Stimulated activated CD4-positive, alpha-beta T cell treated with anti-CD3 and anti-CD28 coated beads, TNF-alpha, amount 100 ng/mL, for 48 hours (primary cell): ENCODE results near the gene HINT2.

Experiments
- DNase-seq, 3 donors: peaks; one replicate each; pipeline ENCODE4 v3.0.0-alpha.2; 2020; ENCODE audit warnings: low read depth in 3 of 3

Gene HINT2

DNA sequence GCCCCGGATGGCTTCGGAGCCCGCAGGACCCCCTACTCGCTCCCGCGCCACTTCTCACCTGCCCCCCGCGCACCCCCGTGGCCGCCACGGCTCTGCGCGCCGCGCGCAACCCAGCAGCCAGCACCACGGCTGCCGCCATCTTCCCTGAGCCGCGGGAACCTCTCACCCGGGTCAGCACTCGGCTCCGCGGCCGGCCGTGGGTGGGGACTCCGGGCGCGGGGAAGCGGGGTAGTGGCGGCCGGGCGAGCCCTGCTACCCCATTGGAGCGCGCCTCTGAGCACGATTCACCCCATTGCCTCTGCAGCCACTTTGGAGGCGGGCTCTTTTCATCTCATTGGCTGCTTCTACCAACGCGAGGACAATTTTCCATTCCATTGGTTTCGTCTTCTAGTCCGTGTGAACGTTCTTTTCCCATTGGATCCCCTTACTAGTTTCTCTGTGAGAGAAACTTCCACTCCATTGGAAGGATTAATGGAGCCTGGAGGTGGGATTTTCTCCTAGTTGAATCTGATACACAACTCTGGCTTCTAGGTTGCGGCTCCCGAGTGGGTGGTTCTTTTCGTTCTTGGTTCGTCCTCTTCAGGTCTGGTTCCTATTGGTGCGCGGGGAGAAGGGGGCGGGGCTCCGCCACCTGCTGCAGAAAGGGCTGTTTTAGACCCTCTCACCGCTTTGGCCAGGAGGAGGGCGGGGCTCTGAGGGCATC is at the start of gene HINT2:
Gene HINT2 (minus strand): TSS at position 202 of the 703 bp plus-strand sequence. CDS start 63 bp downstream, at position 139.
- DNase-seq, result peak; percentile 93 to 97 (median 95)

DNA sequence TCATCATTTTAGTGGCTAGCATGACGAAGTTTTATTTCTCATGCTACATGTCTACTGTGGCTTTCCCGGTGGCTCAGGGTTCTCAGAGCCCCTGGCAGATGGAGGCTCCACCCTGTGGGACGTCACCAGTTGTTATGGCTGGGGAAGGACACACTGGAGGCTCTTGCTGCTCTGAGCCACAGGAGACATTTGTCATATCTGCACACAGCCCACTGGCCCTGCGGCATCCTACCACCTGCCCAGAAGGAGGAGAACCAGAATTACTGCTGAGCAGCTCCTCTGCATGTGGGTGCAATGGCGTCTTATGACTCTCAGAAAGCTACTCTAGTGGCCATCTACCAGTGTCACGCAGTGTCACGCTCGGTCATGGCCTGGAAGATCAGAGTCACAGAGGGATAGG is 48.7 kb upstream of the HINT2 start:
- no peak for DNase-seq

DNA sequence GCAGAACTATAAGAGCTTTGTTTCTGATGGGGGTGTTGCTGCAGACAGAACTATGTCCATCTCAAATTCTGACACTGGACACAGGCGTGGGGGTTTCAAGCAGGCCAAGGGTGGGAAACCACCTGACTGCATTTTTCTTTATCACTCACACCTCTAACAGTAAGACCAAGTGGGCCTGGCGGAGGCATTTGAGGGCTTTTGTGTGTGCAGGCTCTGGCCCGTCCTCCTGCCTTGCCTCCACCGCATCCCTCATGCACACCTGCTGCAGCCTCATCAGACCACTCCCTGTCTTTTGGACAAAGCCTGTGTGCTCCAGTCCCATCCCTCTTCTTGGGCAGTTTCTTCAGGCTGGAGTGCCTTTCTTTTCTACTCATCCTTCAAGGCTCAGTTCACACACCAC is 47.5 kb upstream of the HINT2 start:
- no peak for DNase-seq

DNA sequence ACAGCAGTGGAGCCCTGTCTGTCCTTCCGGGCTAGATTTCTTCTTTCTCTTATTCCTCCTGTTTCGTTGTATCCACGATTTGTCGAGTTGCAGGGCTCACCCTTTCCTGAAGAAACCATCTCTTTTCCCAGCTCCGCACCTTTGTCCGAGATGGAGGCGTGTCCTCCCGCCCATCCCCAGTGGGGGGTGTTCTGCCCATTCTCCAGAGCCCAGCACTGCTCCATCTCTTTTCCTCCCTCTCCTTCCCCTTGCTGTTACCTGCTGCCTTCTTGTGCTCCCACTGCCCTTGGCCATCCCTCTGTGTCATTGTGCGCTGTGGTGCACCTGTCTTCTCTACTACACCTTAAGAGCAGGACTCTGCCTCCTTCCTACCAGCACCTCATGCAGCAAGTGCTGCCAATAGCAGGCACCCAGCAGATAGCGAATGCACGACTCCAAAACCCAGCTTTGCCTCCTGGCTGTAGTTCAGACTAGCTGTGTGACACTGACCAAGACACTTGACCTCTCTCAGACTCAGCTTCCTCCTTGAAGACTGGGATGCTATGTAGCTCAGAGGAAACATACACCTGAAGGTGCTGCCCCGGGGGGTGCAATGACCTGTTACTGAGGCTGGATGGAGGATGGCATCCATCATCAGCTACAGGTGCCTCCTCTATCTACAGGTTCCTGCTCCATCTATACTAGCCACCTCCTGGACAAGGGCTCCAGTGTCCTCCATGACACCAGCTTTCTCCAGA is 46.5 kb upstream of the HINT2 start:
- no peak for DNase-seq

DNA sequence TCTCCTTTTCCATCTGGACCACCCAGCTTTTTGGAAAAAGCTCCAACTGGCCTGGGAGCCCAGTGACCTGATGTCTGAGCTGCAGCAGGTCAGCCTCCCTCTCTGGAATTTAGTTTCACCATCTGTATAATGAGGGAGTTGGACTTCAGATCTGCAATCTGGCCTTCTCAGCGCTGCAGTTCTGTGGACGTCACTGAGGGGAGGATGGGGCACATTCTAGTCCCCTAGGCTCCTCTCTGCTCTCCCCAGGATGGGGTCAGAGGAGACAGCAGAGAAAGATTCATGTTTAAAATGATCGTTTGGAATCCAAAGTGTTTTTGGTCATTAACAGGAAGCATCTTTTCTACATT is 45.1 kb upstream of the HINT2 start:
- no peak for DNase-seq

DNA sequence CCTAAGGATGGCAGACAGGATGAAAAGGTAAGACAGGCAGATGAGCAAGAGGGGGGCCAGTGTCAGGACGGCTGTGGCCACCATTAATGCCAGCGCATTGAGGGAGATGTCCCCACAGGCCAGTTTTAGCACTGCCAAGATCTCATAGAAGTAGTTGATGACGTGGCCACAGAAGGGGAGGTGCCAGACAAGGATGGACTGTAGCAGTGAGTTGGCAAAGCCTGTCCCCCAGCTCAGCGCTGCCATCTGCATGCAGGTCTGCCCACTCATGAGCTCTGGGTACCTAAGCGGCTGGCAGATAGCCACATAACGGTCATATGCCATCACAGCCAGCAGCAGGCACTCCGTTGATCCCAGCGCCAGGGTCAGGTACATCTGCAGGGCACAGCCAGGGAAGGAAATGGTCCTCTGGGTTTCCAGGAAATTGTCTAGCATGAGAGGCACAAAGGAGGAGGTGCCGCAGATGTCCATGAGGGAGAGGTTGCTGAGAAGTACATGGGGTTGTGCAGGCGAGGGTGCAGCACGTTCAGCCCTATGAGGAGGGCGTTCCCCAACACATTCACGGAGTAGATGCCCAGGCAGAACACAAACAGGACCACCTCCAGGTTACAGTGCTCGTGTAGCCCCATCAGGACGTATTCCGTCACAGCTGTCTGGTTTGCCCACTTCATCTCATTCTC is 44.6 kb upstream of the HINT2 start:
- DNase-seq, result no peak

DNA sequence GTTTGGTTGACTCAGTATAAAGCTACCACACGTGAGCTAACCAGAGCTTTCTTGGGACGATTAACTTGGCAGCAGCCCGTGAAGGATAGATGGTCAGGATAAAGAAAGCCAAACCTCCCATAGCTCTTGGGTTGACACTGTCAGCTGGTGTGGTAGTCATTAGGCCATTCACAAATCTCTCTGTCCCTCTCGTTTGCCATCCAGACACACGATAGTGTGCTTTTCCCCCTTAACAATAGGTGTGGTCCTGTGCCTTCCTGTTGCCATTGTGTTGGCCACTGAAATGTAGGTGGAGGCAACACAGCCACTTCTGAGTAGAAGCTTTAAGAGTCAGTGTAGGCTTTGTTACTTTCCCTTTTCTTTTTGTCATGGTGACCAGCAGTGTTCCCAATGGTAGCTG is 43.6 kb upstream of the HINT2 start:
- no peak for DNase-seq

DNA sequence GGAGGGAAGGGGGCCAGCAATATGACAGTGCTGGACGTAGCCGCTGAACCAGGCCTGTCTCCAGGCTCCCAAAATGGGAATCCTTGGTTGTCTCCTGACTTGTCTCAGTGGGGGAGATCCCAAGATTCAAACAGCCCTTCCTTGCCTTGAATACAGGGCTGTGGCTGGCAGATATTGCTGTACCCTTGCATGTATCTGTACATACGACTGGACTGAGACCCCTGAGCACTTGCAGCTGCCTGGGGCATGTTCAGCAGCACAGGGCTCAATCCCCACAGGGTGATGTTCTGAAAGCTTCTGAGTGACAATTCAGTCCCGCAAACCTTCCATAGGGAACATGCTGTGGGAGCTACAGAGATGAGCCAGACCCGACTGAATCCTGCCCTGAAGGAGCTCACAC is 42.0 kb upstream of the HINT2 start:
- DNase-seq, result no peak

DNA sequence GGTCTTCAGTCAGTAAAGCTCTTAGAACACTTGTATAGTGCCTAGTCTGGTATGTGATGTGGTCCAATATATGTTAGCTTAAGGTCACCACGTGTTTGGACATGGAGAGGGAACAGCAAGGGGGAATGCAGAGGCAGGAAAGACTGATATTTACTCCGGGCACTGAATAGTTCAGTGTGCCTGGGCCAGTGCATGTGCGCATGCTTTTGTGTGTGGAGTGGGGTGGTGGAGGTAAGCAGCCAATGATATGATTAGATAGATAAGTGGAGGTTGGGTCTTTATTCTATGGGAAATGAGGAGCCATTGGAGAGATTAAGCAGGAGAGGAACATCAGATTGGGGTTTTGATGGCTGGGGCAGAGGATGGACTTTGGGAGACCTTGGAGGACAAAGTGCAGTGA is 41.4 kb upstream of the HINT2 start:
- DNase-seq, result no peak

DNA sequence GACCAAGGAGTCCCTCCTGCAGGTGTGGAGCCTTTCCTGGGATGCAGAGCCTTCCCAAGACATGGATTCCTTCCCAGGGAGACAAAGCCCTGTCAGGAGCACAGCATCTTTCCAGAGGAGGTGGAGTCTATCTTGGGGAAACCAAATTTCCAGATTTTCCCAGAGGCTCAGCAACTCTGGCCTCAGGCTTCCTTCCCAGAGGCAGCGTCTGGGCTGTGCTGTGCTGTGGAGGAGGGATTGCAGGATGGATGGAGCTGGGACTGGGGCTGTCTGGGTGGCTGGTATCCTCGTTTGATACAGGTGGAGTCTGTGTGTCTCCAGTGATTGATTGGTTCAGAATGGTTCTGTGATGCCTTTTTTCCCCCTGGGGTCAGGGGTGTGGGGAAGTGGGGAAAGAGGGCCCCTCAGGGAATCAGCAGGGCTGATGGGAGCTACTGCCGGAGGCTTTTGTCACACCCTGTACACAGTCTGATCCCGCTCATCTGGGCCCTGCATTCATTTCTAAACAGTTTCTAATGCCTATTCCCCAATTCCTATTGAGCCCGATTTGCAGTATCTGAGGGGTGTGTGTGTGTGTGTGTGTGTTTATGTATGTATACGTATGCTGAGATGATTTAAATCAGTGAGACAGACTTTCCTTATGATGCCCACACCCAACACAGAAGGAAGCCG is 39.4 kb upstream of the HINT2 start:
- no peak for DNase-seq

DNA sequence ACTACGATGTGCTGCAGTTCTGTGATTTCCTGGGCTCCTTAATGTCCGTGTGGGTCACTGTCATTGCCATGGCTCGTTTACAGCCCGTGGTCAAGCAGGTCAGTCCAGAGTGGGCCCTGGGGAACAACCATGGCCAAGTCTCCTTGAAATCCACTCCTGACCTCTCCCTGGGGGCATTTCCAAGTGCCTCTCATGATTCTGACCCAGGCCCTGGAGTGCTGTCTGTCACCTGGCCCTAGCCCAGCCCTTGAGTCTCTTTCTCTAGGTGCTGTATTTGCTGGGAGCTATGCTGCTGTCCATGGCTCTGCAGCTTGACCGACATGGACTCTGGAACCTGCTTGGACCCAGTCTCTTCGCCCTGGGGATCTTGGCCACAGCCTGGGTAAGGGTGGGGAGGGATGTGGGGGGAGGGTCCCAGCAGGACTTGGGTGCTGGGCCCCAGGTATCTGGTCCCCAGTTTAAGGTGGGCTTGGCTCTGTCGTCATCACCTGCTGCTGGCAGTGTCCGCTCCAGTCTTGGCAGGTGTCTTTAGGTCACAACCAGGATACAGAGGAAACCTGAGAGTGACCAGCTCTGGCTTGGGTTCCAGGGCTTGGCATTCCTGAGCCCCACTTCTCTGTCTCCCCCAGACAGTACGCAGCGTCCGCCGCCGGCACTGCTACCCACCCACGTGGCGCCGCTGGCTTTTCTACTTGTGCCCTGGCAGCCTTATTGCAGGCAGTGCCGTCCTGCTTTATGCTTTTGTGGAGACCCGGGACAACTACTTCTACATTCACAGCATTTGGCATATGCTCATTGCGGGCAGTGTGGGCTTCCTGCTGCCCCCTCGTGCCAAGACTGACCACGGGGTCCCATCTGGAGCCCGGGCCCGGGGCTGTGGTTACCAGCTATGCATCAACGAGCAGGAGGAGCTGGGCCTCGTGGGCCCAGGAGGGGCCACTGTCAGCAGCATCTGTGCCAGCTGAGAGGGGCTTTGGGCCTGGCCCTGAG is 38.3 kb upstream of the HINT2 start:
- DNase-seq, result no peak

DNA sequence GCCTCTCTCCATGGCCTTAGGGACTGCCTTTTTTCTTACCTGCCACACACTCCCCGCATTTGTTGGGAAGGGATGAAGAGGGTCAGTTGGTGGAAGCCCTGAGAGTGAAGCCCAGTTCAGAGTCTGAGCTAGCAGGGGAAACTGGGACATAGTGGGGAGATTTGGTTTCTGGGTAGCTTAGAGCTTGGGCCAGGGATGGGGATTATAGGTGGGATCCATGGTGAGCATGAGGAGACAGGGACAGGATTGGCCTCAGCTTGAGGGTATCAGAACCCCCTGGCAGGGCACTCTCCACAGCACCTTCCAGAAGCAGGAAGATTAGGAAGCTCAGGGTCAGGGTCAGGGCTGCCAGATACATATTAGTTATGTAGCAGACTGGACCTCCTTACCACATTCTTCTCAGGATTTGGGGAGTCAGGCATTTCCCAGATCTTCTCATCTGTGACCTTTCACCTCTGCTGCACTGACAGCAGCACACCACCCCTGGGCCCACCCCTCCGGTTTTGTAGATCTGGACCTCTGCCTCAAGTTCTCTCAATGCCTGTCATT is 37.5 kb upstream of the HINT2 start:
- no peak for DNase-seq

DNA sequence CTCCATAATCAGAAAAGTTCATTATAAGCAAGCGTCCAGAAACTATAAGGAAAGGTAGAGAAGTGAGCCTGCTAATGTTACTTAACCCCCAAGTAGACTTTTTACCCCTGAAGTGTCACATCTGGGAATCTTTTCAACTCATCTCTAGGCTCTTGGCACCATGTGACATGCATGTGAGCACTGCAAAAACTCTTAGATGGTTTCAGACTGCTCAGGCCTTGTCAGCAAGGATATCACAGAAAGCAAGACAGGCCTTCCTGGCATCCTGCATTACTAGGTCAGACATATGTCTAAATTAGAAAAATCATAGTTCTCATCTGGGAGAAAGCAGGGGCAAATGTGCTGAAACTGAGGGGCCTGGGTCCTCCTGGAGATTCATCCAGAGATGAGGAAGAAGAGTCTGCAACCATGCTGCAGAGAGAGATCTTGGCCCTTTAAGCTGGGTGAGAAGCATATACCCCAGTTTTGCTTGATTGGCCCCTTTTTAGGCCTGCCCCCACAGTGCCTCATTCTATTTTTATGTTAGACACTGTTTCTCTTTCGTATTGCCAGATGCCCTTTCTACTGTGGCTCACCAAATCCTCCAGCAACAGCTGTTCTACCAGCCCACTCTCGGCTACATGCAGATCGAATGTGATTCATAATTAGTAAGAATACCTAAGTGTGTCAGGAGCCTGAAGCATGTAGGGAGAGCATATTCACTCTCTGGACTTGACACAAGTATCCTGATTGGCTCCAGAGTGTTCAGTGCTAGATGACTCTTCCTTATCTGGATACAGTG is 33.1 kb upstream of the HINT2 start:
- DNase-seq, result peak in 1 of 3 donors; percentile 53

DNA sequence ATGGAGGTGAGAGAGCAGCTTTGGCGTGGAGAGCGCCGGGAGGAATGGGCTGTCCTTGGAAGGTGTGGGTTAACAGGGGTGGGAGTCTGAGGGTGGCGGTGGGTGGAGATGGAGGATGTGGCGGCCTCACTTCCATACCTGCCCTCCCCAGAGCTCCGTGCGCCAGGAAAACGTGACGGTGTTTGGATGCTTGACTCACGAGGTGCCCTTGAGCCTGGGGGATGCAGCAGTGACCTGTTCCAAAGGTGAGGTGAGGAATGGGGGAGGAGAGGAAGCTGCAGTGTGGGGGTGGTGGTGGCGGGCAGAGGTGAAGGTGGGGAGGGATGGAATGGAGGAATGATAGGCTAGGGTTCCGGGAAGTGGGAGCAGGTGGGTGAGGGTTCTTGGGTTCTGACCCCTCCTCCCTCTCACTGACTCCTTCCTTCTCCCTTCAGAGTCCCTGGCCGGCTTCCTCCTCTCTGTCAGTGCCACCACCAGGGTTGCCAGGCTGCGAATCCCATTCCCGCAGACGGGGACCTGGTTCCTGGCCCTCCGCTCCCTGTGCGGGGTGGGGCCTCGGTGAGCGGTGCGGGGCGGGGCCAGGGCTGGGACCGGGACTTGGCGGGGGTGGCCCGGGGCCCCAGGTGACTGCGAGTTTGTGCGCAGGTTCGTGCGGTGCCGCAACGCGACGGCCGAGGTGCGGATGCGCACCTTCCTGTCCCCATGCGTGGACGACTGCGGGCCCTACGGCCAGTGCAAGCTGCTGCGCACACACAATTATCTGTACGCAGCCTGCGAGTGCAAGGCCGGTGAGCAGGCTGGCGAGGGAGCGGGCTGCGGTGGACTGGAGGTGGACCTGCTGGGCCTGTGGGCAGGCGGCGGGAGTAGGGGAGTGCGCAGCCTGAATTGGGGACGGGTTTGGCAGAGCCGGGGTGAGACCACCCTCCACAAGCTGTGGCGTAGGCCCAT is 31.3 kb upstream of the HINT2 start:
- DNase-seq, result no peak

DNA sequence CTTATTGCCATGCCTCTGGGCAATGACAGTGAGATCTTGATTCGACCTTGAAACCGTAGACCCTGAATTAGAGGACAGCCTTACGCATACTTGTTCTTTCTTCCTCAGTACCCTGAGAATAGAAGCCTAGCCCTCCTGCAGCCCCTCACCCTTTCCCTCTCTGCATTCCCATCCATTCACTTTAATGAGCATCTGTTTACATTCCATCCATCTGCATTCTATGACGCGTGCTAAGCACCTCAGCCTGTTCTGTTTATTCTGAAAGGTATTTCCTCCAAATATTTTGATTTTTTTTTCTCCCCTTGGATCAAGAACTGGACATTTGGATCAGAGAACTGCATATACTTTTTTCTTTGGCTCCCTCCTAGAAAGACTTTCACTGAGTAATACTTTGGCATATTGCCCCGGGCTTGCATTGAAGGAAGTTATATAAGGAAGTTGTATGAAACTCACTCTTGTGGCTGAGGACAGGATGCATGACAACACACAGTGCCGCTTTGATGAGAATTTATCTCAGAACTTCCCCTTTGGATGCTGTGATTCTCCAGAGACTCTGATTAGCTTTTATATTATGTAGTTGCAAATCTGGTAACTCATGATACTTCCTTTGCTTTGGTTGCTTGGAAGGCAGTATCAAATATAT is 29.9 kb upstream of the HINT2 start:
- DNase-seq, result no peak

DNA sequence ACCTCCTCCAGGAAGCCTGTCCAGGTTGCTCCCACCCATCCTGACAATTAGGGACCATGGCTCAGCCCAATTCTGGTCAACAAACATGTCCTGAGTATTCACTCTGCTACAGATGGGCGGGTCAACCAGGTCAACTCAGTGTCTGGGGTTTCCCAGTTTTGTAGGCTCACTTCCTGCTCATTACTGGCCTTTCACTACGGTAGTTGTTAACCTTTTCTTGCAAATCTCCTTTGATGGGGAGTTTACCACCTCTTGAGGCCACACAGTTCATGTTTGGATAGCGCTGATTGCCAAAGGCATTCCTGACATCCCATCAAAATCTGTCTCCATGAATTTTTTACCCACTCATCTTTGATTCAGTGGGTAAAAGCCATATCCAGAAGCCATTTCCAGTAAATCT is 28.0 kb upstream of the HINT2 start:
- DNase-seq, result no peak

DNA sequence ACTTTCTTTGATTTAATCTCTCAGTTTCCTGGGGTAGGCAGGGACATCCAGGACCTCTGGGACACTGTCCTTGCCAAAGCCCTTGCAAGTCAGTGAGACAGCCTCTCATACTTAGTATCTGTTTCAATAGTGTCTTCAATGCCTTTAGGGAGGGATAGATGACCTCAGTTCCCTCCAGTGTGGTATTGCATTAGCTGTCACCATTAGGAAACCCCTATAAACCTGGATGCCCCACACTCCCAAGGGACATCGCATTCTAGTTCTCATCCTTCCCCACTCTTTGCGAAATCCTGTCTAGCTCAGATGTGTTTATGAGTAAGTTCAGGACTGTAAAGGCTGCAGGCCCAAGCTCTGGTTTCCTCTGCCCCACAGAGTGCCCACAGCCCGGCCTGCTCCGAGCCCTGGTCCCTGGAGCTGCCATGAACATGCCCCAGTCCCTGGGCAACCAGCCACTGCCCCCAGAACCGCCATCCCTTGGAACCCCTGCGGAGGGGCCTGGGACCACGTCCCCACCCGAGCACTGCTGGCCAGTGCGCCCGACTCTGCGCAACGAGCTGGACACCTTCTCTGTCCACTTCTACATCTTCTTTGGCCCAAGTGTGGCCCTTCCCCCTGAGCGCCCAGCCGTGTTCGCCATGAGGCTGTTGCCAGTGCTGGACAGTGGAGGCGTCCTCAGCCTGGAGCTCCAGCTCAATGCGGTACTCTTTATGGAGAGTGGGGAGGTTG is 27.3 kb upstream of the HINT2 start:
- no peak for DNase-seq

DNA sequence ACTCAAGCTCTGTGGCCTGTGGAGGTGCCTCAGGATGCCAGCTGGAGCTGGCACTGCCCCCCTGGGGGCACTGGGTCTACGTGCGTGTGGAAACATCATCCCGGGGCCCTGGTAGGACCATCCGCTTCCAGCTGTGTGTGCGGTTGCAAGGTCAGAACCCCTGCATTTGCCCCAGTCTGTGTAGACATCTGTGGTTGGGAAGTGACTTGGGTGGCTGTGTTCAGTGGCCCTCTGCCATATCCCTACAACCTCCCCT is 26.7 kb upstream of the HINT2 start:
- no peak for DNase-seq
